Lower leg skin (tissue), 3 donors: ENCODE data around the gene ASB8.
"Not testable (repeated sequence)": the region's sequence is repeated elsewhere in the genome, so short reads cannot be mapped to it uniquely, and the experiment has no call there.

Source experiments
- CTCF ChIP-seq, 3 donors: fragments of 450-650 bp; IDR thresholded peaks; one replicate each; pipeline ENCODE4 v1.5.1; 2016; ENCODE audit warnings: antibody characterized with exemption in 3 of 3, mild to moderate bottlenecking in 3 of 3, moderate library complexity in 2 of 3
- POLR2A ChIP-seq, 2 donors: fragments of 450-650 bp; IDR thresholded peaks; one replicate each; pipeline ENCODE4 v1.6.1; 2016 to 2017; ENCODE audit warnings: antibody characterized with exemption in 2 of 2, mild to moderate bottlenecking in 1 of 2, moderate library complexity in 1 of 2

DNA sequence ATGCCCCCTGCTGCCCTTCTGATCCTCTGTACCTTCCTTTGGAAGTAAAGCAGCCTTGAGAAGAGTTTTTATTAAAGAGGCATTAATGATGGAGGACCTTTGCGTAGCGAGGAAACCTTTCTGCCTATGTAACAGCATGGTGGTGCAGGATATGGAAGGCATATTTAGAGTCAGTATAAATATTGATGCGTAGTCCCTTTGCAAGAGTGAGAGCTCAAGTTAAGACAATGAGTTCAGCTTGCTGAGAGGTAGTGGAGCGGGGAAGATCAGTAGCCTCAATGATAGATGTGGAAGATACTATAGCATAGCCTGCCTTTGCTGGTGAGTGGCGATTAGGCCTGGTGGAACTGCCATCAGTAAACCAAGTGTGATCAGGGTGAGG lies 46.0 kb downstream of the ASB8 start:
- TF ChIP-seq CTCF, POLR2A (IDR thresholded peaks at IDR 0.05): not testable (repeated sequence)
